DMS53 treated with DMSO at 0.1 percent for 48 hours (cell line): ENCODE results near the gene NXT1.
A peak's percentile ranks its signal among the peaks of the same experiment; 100 is the strongest.
"Not testable (repeated sequence)": the region's sequence is repeated elsewhere in the genome, so short reads cannot be mapped to it uniquely, and the experiment has no call there.

Experiments used
- DNase-seq: peaks from one replicate; lab custom pipeline; 2025; ENCODE audit not compliant: unreplicated experiment; lab: John Stamatoyannopoulos, UW

Gene NXT1

GRCh38 chr20:23350196-23350903 is at the start of gene NXT1:
Gene NXT1, plus strand, starts transcription at chr20:23350791. Its CDS starts 3,251 bp downstream, at chr20:23354042.
- peak; percentile 98 for DNase-seq

- DNase-seq = no peak
Observed at GRCh38 chr20:23301436-23302050, 49.0 kb upstream of the NXT1 start.

DNA sequence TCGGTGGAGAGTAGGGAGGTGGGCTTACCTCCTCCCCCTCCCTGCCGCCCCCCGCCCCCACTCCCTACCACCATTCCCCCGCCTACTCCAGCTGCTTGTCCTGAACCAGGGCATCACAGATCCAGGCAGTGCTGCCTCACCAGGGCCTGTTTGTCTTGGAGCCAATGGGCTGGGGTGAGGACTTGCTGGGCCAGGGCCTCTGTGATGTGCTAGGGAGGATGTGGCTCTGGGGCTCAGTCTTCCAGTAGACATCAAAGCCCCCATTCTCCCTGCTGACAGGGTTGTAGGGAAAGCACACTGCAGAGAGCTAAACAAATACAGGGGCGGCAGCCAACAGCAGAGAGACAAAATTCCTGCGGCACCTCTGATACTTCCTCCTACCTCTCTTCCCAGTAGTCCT is 48.2 kb upstream of the NXT1 start:
- DNase-seq = no peak

- DNase-seq = no peak
Observed at GRCh38 chr20:23302801-23303200, 47.8 kb upstream of the NXT1 start.

- DNase-seq = no peak
Observed at GRCh38 chr20:23303325-23304102, 47.1 kb upstream of the NXT1 start.

GRCh38 chr20:23304616-23305015 is 46.0 kb upstream of the NXT1 start:
- no peak for DNase-seq

DNA sequence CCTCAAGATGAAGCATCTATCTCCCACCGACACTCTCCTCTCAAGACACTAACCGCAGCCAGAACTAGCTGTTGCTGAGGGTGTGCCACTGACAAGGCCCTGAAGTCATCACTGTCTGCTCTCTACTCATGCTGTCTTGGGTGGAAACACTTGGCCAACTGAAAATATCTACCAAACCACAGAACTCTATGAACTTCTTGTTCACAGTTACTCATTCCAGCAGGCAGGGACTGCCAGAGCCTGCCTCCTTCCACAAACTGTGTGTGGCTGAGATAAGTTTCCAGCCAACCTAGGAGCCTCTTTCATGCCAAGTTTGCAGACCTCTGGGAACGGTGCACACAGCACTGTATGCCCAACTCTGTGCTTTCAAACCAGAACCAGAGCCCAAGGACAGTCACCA is 45.5 kb upstream of the NXT1 start:
- no peak for DNase-seq

GRCh38 chr20:23307393-23307792 is 43.2 kb upstream of the NXT1 start:
- not testable (repeated sequence) for DNase-seq

- no peak for DNase-seq
Observed at GRCh38 chr20:23308024-23308423, 42.6 kb upstream of the NXT1 start.

- no peak for DNase-seq
Observed at GRCh38 chr20:23308908-23309307, 41.7 kb upstream of the NXT1 start.

- no peak for DNase-seq
Observed at GRCh38 chr20:23309781-23310180, 40.8 kb upstream of the NXT1 start.

DNA sequence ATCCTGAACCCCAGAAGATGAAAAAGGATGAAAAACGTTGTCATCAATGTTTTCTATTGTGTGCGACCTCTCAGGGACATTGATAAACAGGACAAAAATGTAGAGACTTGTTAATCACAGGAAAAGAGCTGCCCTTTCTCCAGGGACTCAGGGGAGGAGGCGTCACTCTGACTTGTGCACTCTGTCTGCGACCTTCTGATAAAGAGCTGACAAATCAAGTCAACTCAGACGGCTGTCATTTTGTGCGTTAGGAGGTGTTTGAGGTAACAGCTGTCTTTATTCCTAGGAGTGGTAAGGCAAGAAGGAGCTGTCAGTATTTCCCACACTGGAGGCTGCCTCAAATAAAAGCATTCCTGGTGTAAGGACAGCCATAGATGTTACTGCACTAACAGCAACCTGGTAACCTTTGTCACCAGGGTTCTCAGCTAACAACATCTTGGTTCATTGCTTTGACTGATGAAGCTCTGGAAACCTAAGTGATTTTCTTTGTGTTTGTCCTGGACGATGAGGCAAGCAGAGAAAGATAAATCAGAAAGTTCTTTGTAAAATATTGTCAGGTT is 38.6 kb upstream of the NXT1 start:
- DNase-seq = no peak

DNA sequence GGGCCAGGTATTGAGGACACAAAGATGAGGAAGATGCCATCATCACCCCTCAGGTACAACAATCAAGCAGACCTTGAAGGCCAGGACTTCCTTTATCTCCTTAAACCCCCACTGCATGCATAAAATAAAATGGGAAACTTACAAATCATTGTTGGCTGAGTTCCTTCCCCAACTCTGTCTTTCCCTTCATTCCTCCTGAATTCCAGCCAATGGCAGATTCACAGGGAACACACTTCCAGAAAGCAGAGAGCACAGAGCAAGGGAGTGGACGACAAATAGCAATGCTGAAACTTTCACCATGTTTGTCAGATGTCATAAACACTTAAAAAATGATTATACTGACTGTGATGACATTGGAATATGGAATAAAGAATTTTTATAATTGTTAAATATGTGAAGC is 37.3 kb upstream of the NXT1 start:
- no peak for DNase-seq

- no peak for DNase-seq
Observed at GRCh38 chr20:23314699-23315098, 35.9 kb upstream of the NXT1 start.

- DNase-seq = no peak
Observed at GRCh38 chr20:23315099-23315498, 35.5 kb upstream of the NXT1 start.

- no peak for DNase-seq
Observed at GRCh38 chr20:23316626-23317025, 34.0 kb upstream of the NXT1 start.

GRCh38 chr20:23317081-23317480 is 33.5 kb upstream of the NXT1 start:
- DNase-seq = no peak

- DNase-seq = no peak
Observed at GRCh38 chr20:23318347-23318746, 32.2 kb upstream of the NXT1 start.

DNA sequence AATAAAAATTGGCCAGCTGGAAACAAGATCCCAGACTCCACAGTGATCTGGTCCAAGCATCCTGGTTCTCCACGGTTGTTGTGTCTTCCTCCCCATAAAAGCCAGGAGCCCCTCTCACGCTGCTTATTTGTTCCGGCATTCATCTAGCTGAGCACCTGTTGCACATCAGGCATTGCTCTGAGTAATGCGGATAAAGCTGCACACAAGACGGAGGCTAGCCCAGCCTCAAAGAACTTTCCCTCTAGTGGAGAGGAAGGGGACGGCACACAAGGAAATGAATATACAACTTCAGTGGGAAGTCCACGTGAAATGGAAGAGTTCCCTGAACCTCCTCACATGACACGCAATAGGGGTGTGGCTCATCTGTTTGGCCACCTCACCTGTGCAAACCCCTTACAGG is 30.3 kb upstream of the NXT1 start:
- peak; percentile 1 for DNase-seq

GRCh38 chr20:23325107-23325506 is 25.5 kb upstream of the NXT1 start:
- DNase-seq = no peak

- no peak for DNase-seq
Observed at GRCh38 chr20:23326774-23327173, 23.8 kb upstream of the NXT1 start.
